IPS-20b (cell line): ENCODE measurements around the gene FBXL13.
"Not testable (repeated sequence)": the region's sequence is repeated elsewhere in the genome, so short reads cannot be mapped to it uniquely, and the experiment has no call there.

Experiments used
- H3K27ac ChIP-seq: one replicate; pipeline ENCODE4 v1.5.1; 2013; ENCODE audit warnings: low read length
- H3K27me3 ChIP-seq: 2 replicates; pipeline ENCODE4 v1.6.1; 2013; ENCODE audit warnings: mild to moderate bottlenecking, low read length, inconsistent platforms; ENCODE audit not compliant: insufficient read depth
- H3K36me3 ChIP-seq: 2 replicates; pipeline ENCODE4 v1.6.1; 2013; ENCODE audit warnings: low read depth, mild to moderate bottlenecking, inconsistent platforms, low read length, moderate library complexity; ENCODE audit not compliant: insufficient read depth
- H3K4me1 ChIP-seq: 2 replicates; pipeline ENCODE4 v1.6.1; 2013; ENCODE audit warnings: mild to moderate bottlenecking, control low read depth, inconsistent platforms, low read length, moderate library complexity; ENCODE audit not compliant: insufficient read depth
- H3K4me3 ChIP-seq: 2 replicates; pipeline ENCODE4 v1.5.1; 2013; ENCODE audit warnings: mild to moderate bottlenecking, low read length, inconsistent platforms
- H3K9ac ChIP-seq: 2 replicates; pipeline ENCODE4 v1.6.1; 2013; ENCODE audit warnings: low read depth, mild to moderate bottlenecking, inconsistent platforms, low read length, moderate library complexity
- H3K9me3 ChIP-seq: 2 replicates; pipeline ENCODE4 v1.6.1; 2013; ENCODE audit warnings: mild to moderate bottlenecking, low read depth, low read length, inconsistent platforms; ENCODE audit not compliant: insufficient read depth

FBXL13 gene

DNA sequence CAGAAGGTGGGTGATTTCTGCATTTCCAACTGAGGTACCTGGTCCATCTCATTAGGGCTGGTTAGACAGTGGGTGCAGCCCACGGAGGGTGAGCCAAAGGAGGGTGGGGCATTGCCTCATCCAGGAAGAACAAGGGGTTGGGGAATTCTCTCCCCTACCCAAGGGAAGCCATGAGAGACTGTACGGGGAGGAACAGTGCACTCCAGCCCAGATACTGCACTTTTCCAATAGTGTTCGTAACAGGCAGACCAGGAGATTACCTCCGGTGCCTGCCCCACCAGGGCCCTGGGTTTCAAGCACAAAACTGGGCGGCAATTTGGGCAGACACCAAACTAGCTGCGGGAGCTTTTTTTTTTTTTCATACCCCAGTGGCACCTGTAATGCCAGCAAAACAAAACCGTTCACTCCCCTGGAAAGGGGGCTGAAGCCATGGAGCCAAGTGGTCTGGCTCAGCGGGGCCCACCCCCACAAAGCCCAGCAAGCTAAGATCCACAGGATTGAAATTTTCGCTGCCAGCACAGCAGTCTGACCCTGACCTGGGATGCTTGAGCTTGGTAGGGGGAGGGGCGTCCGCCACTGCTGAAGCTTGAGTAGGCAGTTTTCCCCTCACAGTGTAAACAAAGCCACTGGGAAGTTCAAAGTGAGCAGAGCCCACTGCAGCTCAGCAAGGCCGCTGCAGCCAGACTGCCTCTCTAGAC lies 31.6 kb upstream of the FBXL13 start:
- H3K36me3 ChIP-seq, result peaks cover 20% of the 10 kb centered on the region

DNA sequence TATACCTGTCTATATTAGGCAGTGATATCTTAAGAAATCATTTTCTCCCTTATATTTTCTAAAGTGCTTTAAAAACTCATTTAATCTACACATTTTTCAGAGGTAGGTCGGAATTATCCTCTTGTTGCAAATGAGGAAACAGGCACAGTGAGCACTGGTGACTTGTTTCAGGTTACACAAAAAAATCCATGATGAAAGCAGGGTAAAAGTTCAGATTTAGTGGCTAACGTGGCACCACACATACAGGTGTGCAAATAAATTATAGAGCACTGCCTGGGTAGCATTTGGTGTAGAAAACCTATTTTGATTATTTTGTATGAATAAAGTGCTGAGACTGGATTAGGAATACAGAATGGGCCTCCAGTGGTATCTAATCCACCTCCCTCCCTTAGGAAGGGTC lies 26.9 kb upstream of the FBXL13 start:
- Histone ChIP-seq H3K4me1 (no peaks in the 10 kb centered on the region), H3K36me3 (peaks cover 41% of the 10 kb centered on the region), H3K27me3 (no peaks in the 10 kb centered on the region), H3K9ac (no peak overlapping the region), H3K4me3 (no peak overlapping the region), H3K27ac (no peak overlapping the region), H3K9me3 (no peaks in the 10 kb centered on the region)

More for the DNA sequence above, 31.6 kb upstream of the FBXL13 start:
- no peak overlapping the region for H3K4me3 ChIP-seq
- no peak overlapping the region; the same call in 1 of the 2 replicates for H3K9ac ChIP-seq
- H3K4me1 ChIP-seq, result no peaks in the 10 kb centered on the region; the same call in 1 of the 2 replicates
- H3K27me3 ChIP-seq, result no peaks in the 10 kb centered on the region
- no peak overlapping the region for H3K27ac ChIP-seq
- no peaks in the 10 kb centered on the region for H3K9me3 ChIP-seq

DNA sequence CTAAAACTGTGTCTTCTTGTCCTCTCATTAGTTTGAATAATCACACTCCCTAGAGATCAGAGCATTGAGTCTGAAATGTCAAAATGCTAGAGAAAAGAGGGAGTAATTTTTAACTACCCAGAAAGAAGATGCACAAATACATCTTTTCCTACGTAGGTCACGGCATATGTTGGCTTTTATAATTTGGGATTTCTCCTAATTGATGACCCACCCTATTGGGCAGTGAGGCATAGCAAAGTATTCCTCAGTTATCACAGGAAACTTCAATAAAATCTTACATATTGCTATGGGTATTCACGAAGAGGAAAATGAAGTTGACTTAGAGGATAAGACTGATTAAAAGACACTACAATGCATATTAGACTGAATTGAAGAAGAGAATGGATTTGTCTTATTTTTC lies 25.8 kb upstream of the FBXL13 start:
- Histone ChIP-seq H3K27ac (no peak overlapping the region), H3K9ac (no peak overlapping the region), H3K4me1 (no peaks in the 10 kb centered on the region), H3K27me3 (no peaks in the 10 kb centered on the region), H3K36me3 (peaks cover 45% of the 10 kb centered on the region), H3K4me3 (no peak overlapping the region), H3K9me3 (no peaks in the 10 kb centered on the region)

DNA sequence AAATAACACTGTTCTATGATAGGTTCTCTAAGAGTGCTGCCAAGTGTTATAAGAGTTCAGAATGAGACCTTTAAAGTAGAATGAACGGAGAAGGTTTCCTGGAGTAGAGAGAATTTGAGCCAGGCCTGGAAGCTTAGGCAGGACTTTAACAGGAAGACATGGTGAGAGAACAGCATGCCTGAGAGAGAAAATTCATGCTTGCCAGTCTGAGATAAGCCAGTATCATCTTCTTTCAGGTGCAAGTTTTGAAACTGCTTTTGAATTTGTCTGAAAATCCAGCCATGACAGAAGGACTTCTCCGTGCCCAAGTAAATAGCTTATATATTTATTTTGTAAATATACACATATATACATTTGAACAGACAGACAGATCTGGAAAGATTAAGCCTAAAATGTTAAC lies 22.4 kb upstream of the FBXL13 start:
- Histone ChIP-seq H3K36me3 (peaks cover 48% of the 10 kb centered on the region), H3K4me1 (no peaks in the 10 kb centered on the region), H3K9ac (no peak overlapping the region), H3K4me3 (no peak overlapping the region), H3K27me3 (no peaks in the 10 kb centered on the region), H3K9me3 (no peaks in the 10 kb centered on the region), H3K27ac (no peak overlapping the region)

DNA sequence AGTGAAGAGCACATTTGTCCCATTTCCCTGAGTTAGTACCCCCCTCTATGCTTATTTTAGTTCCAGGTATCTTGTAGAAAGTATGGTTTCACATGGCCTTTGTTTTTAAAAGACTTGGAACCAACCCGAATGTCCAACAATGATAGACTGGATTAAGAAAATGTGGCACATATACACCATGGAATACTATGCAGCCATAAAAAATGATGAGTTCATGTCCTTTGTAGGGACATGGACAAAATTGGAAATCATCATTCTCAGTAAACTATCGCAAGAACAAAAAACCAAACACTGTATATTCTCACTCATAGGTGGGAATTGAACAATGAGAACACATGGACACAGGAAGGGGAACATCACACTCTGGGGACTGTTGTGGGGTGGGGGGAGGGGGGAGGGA lies 21.0 kb upstream of the FBXL13 start:
- not testable (repeated sequence) for H3K9ac ChIP-seq, H3K4me1 ChIP-seq, H3K27me3 ChIP-seq, H3K27ac ChIP-seq, H3K4me3 ChIP-seq, H3K9me3 ChIP-seq
- peaks cover 43% of the 10 kb centered on the region for H3K36me3 ChIP-seq

DNA sequence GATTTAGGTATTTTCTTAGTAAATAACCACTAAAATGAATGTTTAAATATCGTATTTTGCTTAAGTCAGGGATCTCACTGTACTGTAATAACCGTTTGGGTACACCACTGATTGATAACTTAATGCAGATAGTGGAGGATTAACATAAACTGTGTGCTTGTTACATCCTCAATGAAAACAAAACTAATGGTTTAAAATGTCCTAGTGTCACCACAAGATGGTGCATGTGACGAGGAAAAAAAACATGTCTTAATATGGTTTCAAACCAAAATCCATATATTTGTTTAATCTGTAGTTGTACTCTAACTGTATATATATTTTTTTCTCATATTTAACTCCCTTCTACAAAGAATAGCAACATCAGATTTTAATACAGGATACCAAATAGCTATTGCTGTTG lies 19.5 kb upstream of the FBXL13 start:
- Histone ChIP-seq H3K27ac (no peak overlapping the region), H3K9me3 (no peaks in the 10 kb centered on the region), H3K9ac (no peak overlapping the region), H3K4me1 (no peaks in the 10 kb centered on the region), H3K4me3 (no peak overlapping the region), H3K36me3 (peaks cover 49% of the 10 kb centered on the region), H3K27me3 (no peaks in the 10 kb centered on the region)

DNA sequence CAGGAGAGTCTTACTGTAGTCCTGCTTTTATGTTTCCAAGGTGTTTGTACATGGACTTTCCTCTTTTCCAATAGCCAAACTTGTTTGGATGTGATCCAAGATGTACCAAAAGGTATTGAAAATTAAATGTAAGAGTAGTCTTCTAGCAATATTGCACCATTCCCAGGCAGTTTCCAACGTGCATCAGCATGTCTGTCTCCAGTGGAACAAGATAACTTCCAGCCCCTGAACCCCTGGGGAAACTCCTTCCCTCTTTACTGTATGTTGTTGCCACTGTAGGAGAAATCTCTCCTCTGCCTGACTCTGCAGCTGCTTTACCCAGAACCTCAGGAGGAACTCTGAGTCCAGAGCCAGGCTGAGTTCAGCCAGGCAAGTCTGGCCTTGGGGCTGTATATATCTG lies 18.8 kb upstream of the FBXL13 start:
- peaks cover 56% of the 10 kb centered on the region for H3K36me3 ChIP-seq
- H3K9me3 ChIP-seq, result no peaks in the 10 kb centered on the region
- H3K4me3 ChIP-seq, result no peak overlapping the region
- no peak overlapping the region for H3K27ac ChIP-seq
- H3K27me3 ChIP-seq, result no peaks in the 10 kb centered on the region
- H3K4me1 ChIP-seq, result no peaks in the 10 kb centered on the region
- H3K9ac ChIP-seq, result no peak overlapping the region

DNA sequence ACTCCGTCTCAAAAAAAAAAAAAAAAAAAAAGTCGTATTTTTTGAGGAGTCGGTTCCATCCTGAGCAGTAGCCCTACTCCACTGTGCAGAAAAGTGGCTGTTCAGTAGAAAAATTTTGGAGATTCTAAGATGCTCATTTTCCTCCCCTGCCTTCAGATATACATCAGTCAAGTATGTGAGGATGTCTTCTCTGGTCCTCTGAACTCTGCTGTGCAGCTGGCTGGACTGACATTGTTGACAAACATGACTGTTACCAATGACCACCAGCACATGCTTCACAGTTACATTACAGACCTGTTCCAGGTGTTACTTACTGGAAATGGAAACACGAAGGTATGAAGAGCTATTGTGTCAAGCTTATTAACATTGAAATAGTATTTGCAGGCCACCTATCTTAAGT lies 17.7 kb upstream of the FBXL13 start:
- not testable (repeated sequence) for H3K4me3 ChIP-seq, H3K27me3 ChIP-seq, H3K9ac ChIP-seq, H3K27ac ChIP-seq, H3K4me1 ChIP-seq, H3K9me3 ChIP-seq
- H3K36me3 ChIP-seq, result peaks cover 61% of the 10 kb centered on the region

DNA sequence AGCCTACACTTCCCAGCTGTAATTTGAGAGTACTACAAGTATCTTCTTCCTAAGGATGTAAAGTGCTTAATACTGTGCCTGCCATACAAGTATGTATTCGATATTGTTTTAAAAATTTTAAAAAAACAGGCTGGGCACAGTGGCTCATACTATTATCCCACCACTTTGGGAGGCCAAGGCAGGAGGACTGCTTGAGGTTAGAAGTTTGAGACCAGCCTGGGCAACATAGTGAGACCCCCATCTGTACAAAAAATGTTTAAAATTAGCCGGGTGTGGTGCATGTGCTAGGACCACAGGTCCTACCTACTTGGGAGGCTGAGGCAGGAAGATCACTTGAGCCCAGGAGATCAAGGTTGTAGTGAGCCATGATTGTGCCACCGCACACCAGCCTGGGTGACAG lies 8.6 kb upstream of the FBXL13 start:
- Histone ChIP-seq H3K9me3 (no peaks in the 10 kb centered on the region), H3K9ac (no peak overlapping the region), H3K4me3 (no peak overlapping the region), H3K27me3 (no peaks in the 10 kb centered on the region), H3K27ac (no peak overlapping the region), H3K4me1 (peaks cover 5% of the 10 kb centered on the region; the same call in 1 of the 2 replicates), H3K36me3 (peaks cover 49% of the 10 kb centered on the region)

DNA sequence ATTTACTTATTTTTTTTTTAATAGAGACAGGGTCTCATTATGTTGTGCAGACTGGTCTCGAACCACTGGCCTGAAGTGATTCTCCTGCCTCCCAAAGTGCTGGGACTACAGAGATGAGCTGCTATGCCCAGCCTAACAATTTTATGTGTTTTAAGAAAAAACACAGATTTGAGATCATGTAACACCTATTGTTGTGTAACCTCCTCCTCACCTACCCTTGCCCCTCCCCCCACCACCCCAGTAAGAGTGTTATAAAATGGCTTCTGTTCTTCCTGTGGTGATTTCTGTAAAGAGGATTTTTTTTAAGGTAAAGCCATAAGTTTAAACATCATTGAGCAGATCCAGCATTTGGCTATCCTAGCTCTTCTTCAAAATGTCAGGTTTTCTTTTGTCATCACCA lies 7.9 kb upstream of the FBXL13 start:
- no peak overlapping the region for H3K27ac ChIP-seq
- peaks cover 47% of the 10 kb centered on the region for H3K36me3 ChIP-seq
- H3K4me3 ChIP-seq, result no peak overlapping the region
- H3K9me3 ChIP-seq, result no peaks in the 10 kb centered on the region
- peaks cover 5% of the 10 kb centered on the region; the same call in 1 of the 2 replicates for H3K4me1 ChIP-seq
- H3K9ac ChIP-seq, result no peak overlapping the region
- H3K27me3 ChIP-seq, result no peaks in the 10 kb centered on the region

DNA sequence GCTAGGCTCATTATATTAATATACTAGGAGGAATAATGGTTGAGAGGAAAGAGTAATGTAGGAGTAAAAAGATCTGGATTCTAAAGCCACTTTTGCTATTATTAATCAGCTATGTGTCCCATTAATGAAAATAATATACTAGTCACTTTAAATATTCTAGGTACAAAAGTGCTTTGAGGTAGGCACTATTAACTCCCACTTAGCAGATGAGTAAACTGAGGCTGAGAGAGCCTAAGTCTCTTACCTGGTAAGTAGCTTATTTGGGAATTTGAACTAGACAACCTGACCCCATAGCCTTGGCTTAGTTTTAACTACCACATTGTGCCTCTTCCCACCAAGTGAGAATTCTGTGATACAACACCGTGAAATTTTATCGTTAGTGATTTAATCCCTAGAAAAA lies 6.3 kb upstream of the FBXL13 start:
- Histone ChIP-seq H3K36me3 (peaks cover 39% of the 10 kb centered on the region), H3K4me3 (no peak overlapping the region), H3K9ac (no peak overlapping the region)

DNA sequence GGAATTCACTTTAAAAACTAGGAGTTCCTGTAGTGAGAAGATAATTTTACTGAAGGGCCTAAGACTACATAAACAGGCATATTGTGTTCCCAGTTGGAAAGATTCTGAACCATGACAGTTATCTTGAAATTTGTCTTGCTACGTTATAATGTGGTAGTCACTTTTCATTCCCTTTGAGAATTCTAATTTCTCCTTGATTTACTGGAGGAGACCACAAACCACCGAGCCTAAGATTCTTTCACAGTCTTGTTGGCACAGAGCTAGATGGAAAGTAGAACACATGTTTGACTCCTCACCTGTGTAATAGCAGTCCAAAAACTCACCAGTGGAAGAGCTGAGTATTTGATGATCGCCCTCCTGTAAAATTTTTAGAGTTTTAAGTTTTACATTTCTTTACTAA lies 5.2 kb upstream of the FBXL13 start:
- H3K9me3 ChIP-seq, result no peaks in the 10 kb centered on the region
- H3K4me1 ChIP-seq, result peaks cover 10% of the 10 kb centered on the region; the same call in 1 of the 2 replicates
- no peak overlapping the region for H3K4me3 ChIP-seq
- H3K27ac ChIP-seq, result no peak overlapping the region
- H3K36me3 ChIP-seq, result peaks cover 28% of the 10 kb centered on the region
- H3K27me3 ChIP-seq, result no peaks in the 10 kb centered on the region
- H3K9ac ChIP-seq, result no peak overlapping the region

More for the DNA sequence above, 6.3 kb upstream of the FBXL13 start:
- H3K4me1 ChIP-seq, result peaks cover 9% of the 10 kb centered on the region; the same call in 1 of the 2 replicates
- H3K9me3 ChIP-seq, result no peaks in the 10 kb centered on the region
- no peaks in the 10 kb centered on the region for H3K27me3 ChIP-seq
- H3K27ac ChIP-seq, result no peak overlapping the region
